Fibroblast of gingiva (primary cell): ENCODE data around the gene KCNMB3.
"Not testable (repeated sequence)": the region's sequence is repeated elsewhere in the genome, so short reads cannot be mapped to it uniquely, and the experiment has no call there.

Experiments
- DNase-seq: peaks from one replicate; pipeline ENCODE4 v3.0.0-alpha.2; 2011; ENCODE audit warnings: low read depth

Gene KCNMB3

DNA sequence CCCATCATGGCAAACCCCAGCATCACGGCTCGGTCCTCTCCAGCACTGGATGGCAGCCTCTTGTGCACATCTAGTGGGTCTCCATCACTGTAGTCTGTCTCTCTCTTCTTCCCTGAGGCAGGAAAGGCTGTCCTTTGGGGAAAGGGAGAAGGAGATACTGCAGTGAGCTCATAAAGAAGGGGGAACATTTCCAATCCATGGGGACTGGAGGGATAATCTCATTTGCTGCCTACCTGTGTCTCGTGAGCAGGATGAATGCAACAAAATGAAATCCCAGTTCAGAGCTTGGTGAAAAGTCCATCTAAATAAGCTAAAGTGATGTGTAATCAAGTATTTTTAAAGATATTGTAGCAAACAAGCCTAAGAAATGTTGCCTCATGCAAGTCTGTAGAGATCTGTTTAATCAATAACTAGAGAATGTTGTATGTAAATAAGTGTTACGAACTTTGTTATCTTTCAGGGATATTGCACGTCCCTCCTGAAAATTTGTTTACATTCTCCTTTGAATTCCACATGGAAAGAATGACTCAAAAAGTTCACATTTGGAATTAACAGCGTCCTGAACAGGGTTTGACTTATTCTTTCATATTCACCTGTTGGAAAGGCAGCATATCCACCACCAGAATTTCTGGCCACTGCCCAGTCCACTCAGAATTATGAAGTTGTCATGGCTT lies at the start of gene KCNMB3:
Gene KCNMB3, minus strand, starts transcription at position 312 of the 674 bp plus-strand sequence. Its CDS starts 124 bp downstream, at position 188.
- DNase-seq: no peak

DNA sequence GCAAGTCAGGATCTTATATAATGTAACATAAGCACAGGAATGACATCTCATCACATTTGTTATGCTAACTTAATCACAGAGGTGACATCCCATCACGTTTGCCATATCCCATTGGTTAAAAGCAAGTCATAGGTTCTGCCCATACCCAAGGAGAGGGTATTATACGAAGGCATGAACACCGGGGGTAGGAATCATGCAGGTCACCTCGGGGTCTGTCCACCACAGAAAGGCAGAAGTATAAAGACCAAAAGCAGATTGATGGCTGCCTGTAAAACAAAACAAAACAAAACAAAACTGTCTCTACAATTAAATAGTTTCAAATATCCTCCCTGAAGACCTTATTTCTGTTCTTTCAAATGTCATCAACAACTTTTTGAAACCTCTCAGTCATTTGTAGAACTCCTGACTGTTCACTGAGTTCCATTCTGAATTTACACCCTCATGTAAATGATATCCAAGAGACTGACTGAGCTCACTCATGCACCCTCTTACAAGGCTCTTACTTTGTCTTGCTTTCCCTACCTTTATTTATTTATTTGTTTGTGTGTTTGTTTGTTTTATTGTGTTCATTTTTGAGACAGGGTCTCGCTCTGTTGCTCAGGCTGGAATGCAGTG lies 49.2 kb upstream of the KCNMB3 start:
- no peak for DNase-seq

DNA sequence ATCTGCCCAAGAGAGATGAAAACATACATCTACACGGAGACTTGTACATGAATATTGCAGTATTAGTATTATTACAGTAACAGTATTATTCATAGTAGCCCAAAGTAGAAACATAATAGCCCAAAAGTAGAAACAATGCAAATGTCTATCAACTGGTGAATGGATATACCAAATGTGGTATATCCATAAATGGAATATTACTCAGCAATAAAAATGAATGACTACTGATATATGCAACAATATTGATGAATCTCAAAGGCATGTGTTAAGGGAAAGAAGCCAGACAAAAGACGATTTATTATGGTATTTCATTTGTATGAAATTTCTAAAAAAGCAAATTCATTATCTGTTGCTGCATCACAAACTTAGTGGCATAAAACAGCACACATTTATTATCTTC lies 48.4 kb upstream of the KCNMB3 start:
- no peak for DNase-seq

DNA sequence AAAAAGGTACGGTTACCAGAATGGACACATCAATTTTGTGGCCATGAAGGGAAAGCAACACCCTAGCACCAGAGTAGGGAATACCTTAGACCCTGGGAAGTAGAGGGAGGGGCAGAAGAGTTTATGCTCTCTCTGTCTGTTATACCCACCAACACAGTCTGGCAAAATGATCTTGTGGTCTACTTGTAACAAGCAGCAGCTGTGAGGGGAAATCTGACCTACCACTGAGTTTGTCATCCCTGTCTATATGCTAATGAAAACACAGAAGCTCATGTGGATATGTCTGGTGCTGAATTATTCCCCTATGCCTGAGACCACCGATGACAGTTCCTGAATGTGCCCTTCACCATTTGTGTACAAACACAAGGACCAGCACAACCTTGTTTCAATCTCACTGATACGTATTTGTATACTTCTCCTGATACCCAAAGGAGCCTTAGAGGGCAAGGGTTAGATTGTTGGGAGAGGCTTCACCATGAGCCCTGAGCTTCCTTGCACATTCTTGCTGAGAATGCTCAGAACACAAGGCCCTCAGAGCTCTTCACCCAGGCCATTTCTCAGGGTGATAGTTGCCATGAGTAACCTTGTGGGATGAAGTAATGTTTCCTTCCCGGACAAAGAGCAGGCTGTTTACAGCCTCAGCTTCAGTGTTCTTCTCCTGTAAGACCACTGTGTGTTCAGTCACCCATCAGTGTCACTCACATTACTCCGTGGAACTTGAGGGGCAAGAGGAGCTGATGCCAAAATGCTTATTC lies 47.2 kb upstream of the KCNMB3 start:
- DNase-seq: no peak

DNA sequence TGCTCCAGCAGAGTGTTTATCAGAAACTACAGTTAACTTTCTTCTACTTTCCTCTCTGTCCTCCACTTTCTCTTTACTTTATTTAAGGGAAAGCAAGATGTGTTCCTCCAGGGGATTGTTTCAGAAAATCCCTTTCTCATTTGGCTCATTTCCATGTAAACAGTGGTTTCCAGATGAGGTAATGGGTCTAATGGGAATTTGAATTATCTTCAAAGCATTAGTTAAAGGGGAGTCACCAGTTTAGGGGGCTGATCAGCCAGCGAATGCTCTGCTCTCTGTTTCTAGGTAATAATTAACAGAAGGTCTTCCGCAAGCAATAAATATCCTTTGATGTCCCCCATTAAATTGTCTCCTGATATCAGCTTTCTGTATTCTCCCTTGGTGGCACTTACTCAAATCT lies 41.5 kb upstream of the KCNMB3 start:
- DNase-seq: no peak

DNA sequence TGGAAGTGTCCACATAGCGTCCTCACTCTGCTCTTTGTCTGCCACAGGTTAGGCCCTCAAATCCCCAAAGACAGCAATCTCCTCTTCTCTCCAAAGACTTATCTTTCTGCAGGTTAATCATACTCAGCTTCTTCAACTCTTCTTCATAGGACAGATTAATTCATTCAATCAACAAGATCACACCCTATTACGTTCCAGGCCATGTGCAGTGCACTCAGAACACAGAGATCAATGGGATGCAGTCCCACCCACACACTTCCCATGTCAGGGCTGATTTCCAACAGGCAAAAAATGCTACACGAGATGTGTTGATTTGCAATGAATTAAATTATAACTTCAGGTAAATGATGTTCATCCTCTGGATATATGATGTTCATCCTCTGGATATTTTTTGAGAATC lies 38.4 kb upstream of the KCNMB3 start:
- no peak for DNase-seq

DNA sequence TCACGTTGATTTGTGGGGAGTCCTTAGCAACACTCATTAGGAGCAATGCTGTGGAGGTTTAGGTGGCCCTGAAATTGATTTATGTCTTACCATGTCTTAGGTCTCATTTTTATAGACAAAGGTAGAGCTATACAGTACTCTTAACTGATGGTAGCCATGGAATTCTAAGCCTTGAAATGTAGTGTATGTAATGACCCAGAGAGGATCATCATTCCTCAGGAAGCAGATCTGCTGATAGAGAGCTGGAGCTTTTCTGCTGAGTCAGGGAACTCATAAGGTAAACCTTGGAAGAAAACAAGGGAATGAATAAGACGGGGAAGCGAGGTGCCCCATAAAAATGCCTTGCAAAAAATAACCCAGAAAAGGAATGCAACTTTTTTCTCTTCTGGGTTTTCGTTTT lies 37.9 kb upstream of the KCNMB3 start:
- no peak for DNase-seq

GRCh38 chr3:179286331-179286730 lies 35.4 kb upstream of the KCNMB3 start:
- no peak for DNase-seq

DNA sequence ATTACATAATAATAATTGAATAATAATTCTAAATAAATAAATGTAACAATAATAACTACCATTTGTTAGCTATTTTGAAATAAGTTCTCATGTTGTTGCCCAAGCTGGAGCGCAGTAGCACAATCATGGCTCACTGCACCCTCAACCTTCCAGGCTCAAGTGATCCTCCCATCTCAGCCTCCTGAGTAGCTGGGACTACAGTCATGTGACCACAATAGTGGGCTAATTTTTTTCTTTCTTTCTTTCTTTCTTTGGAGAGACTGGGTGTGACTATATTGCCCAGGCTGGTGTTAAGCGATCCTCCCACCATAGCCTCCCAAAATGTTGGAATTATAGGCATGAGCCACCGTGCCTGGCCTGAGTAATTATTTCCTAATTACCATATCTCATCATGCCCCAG lies 30.9 kb upstream of the KCNMB3 start:
- DNase-seq: no peak

DNA sequence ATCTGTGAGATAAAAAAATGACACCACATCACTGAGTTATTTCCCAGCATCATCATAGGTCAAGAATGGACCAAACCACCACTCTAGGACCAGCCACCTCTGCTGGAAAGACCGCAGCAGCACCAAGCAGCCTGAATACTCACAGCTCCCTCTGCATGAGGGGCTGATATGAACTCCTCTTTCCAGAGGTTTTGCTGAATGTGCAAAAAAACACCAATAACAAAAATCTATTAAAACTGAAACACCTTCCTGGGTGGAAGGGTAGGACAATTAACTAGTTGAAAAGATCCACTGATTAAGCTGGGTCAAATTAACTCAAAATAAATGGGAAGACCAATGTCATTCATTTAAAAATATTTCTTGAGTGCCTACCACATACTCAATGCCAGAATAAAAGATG lies 28.9 kb upstream of the KCNMB3 start:
- DNase-seq: no peak

DNA sequence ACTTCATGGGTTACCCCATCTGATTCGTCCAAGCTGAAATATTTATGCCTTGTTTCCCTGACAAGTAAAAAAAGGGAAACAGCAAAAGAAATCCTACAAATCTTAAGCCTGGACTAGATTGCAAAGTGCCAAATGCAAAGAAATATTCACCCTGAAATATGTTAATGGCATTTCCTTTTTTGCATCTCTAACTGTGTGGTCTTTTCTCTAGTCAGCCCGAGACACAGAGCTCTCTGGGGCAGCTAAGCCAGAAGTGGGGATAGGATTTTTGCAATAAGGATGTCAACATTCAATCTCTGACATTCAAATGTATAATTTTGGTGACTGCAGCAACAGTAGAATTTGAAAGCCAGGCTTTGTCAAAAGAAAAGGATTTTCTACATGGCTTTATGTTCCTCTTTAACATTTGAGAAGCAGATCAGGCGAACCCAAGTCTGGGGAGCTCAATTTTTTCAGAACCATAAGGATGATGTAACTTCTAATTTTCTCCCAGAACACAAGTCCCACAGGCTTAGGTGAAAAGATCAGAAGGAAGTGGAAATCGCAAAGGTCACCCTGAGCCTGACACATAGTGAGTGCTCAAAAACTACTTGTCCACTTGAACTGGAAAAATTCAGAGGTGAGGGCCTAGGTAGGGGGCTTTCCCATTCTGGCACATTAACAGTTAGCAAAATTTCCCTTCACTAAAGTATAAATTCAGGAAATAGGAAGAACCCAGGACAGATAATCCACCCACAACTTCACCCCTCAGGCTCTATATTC lies 28.2 kb upstream of the KCNMB3 start:
- no peak for DNase-seq

GRCh38 chr3:179278151-179278550 lies 27.2 kb upstream of the KCNMB3 start:
- no peak for DNase-seq

- no peak for DNase-seq
These were observed 25.8 kb upstream of the KCNMB3 start for GRCh38 chr3:179276743-179277142.

DNA sequence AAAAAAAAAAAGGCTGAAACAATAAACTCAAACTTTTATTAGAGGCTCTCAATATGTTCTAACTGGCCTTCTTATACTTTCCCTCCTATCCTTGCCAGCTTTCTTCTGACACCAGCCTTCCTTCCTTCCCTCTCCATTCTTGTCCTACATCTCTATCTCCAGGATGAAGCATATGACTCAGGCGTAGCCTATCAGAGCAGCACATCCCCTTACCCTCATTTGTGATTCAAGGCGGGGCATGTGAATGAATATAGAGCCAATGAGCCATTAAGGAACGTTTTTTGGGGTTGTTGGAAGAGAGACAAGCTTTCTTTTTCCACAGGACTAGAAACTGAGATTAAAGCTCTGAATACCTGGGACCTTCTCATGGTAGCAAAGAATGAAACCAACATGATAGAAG lies 25.1 kb upstream of the KCNMB3 start:
- DNase-seq: no peak

- not testable (repeated sequence) for DNase-seq
These were observed 23.5 kb upstream of the KCNMB3 start for GRCh38 chr3:179274434-179274833.

DNA sequence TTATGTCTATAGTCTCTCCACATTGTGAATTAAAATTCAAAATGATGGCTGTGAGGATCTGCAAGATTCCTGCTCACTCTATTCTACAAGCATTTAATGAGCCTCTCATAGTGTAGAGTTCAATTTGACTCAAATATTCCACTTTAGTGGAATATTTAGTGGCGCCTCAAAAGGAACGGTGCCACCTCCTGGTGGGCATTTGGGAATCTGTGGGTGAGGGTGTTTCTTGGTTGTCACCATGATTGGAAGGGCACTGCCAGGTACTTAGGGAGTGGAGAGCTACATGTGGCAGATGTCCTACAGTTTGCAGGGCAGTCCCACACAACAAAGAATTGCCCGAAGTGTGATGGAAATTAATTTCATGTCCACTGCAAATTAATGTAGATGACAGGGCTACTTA lies 21.5 kb upstream of the KCNMB3 start:
- DNase-seq: peak; percentile 11

DNA sequence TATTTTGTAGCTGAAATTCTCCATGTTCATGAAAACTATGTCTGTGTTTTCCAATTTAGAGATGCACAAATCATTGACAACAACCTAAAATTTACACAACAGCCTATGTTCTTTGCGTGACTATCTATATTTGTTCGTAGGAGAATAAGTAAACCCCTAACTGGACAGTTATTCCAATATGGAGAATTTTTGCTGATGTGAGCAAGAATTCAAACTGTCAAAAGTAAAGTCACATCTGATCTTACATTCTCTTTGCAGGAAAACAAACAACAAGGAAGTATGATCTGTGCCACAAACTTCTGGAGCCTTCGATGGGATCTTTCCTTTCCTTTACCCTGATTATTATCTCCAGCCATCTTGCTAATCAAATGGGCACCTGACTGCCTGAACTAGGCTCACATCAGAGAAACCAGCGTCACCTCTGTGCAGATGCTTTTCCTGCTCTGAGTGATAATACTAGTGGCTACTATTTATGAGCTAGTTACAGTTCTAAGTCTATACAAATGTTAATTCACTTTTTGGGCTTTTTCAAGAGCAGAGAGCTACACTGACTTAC lies 18.3 kb upstream of the KCNMB3 start:
- no peak for DNase-seq

- DNase-seq: no peak
These were observed 17.6 kb upstream of the KCNMB3 start for GRCh38 chr3:179268400-179269051.

DNA sequence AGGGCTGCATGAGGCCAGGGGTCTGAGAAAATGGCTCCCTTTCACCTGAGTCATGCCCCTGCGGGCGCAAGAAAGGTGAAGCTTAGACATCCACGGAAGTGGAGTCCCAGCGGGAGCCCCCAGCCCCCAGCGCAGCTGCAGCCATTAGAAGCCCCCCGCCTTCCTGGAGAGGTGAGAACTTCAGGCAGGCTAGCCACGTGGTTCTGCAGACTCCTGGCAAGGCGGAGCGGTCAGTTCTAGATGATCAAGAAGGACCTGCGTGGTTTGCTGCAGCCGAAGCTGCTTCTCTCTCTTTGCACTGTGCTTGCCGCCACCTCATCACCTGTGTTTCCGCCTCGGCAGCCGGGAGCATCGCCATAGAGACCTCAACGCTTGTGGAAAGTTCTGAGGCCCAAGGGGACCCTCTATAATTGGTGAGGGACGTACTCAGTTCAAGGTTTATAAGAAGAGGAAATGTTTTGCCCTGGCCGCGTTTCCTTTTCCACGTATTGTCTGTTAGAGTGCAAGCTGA lies 15.8 kb upstream of the KCNMB3 start:
- no peak for DNase-seq

DNA sequence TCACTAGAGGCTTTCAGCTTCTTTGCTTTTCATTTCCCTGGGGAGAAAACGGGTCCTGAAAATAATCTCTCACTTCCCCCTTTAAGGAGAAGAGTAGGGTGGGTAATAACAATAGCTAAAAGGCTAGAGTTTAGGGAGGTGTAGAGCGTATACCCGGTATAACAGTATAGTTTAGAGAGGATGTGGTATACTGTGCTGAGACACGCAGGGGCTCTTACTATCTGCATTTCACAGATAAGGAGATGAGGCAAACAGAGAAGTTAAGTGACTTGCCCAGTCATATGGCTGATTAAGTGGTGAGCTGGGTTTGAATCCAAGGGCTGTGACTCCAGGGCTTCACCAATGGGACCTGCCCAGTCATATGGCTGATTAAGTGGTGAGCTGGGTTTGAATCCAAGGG lies 15.0 kb upstream of the KCNMB3 start:
- DNase-seq: no peak

DNA sequence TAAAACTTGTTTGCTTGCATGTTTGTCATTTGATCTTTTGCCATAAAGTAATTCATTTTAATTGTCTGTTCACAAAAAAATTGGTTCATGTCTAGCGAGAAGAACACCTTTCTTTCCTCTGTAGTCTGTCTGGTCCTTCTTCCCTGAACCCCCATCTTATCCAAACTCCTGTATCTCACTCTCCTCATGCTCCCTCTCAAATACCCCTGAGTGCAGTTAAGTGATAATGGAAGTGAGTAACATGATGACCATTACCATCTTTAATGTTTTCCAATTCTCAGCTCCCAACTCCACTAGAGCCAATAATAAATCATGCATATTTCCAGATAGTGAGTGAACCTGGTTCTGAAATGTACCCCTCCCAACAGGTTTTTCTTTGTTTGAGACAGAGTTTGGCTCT lies 14.2 kb upstream of the KCNMB3 start:
- DNase-seq: no peak

DNA sequence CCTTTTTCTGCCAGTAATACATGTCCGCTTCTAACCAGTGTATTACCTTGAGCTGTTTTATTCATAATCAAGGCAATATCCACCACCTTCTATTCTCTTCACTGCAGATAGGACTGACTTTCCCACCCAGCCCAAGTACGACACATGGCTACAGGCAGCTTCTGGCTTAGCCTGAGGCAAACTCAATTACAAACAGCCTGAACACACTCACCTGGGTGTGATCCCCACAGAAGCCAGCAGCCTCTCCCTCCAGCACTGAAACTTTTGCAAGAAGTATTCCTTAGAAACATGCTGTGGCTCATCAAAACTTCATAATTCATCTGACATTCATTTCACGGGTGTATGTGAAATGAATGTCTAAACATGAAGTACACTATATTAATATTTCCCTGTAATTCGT lies 13.5 kb upstream of the KCNMB3 start:
- no peak for DNase-seq
